ENCODE measurements around the gene GIMAP2.

DNA sequence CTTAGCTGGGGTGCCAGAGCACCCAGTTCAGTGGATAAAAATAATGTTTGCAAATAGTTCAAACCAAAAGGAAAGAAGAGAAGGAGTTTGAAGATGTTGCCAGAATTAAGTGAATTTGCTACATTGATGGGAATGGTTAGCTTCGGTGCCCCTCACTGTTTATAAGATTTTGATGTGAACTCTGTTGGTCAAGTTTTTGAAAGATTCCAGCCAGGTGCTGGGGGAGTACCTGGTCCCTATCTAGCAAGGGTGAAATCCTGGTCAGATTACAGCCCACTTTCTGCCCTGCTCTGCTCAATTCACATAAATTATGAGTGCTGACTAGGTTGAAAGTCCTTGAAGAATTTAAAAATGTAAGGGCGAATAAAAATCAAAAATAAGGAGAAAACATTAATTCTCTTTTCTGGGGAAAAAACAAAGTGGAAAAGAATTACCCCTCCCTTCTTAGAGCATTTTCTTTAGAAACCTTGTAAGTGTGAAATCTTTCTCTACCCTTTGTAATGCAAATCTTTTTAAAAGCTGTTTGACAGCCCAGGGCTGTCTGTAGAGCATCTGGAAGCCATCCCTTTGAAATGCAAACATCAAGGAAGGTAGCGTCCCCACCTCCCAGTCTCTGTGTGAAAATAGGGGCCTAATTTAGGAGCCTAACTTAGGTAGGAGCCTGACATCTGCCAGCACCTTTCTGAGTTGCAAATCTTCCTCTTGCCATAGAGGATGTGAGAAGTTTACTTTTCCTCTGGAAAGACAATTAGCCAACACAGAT lies 50.3 kb downstream of the GIMAP2 start:
- TF ChIP-seq, protein P1, sequence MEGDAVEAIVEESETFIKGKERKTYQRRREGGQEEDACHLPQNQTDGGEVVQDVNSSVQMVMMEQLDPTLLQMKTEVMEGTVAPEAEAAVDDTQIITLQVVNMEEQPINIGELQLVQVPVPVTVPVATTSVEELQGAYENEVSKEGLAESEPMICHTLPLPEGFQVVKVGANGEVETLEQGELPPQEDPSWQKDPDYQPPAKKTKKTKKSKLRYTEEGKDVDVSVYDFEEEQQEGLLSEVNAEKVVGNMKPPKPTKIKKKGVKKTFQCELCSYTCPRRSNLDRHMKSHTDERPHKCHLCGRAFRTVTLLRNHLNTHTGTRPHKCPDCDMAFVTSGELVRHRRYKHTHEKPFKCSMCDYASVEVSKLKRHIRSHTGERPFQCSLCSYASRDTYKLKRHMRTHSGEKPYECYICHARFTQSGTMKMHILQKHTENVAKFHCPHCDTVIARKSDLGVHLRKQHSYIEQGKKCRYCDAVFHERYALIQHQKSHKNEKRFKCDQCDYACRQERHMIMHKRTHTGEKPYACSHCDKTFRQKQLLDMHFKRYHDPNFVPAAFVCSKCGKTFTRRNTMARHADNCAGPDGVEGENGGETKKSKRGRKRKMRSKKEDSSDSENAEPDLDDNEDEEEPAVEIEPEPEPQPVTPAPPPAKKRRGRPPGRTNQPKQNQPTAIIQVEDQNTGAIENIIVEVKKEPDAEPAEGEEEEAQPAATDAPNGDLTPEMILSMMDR (IDR thresholded peaks at IDR 0.05) = no peak
- no peak for TF ChIP-seq POLR2A (IDR thresholded peaks at IDR 0.05)

All from body of pancreas (tissue), 4 donors.